Prostate gland (tissue), 1 donor: ENCODE results near the gene TBATA.

ENCODE experiments used
- POLR2A ChIP-seq: fragments of 450-650 bp; IDR thresholded peaks from one replicate; pipeline ENCODE4 v1.6.1; 2016; ENCODE audit warnings: antibody characterized with exemption, mild to moderate bottlenecking
- POLR2AphosphoS5 ChIP-seq: sonication (generic); formaldehyde crosslinking; IDR thresholded peaks from one replicate; pipeline ENCODE4 v1.6.1; 2017; ENCODE audit warnings: antibody characterized with exemption

- TF ChIP-seq POLR2A, result no peak
- TF ChIP-seq POLR2AphosphoS5, result no peak
Measured at GRCh38 chr10:70777063-70777875, 7.9 kb downstream of the TBATA start.
